Coronary artery (tissue), 2 donors: ENCODE results near the gene GNAI3.
"Not testable (repeated sequence)": the region's sequence is repeated elsewhere in the genome, so short reads cannot be mapped to it uniquely, and the experiment has no call there.

Source experiments
- DNase-seq: peaks from one replicate; pipeline ENCODE4 v3.0.0-alpha.2; 2017; ENCODE audit warnings: low spot score
- H3K27ac ChIP-seq, 2 donors: fragments of 200-600 bp; sonication (generic); one replicate each; pipeline ENCODE4 v1.5.1; 2016 to 2019
- H3K4me3 ChIP-seq: fragments of 200-600 bp; sonication (generic); 2 replicates; pipeline ENCODE4 v1.5.1; 2016; ENCODE audit warnings: mild to moderate bottlenecking, moderate library complexity
- TF ChIP-seq, protein P1 (sequence below): fragments of 200-600 bp; sonication (generic); IDR thresholded peaks from one replicate; pipeline ENCODE4 v1.5.1; 2019; ENCODE audit warnings: antibody characterized with exemption

Gene GNAI3

GRCh38 chr1:109655615-109656519, 107.5 kb downstream of the GNAI3 start, which contains the start of gene GSTM4:
TSS of gene GSTM4 (plus strand) at chr1:109656099. CDS start at chr1:109656390, 291 bp downstream.
- TF ChIP-seq, protein P1, sequence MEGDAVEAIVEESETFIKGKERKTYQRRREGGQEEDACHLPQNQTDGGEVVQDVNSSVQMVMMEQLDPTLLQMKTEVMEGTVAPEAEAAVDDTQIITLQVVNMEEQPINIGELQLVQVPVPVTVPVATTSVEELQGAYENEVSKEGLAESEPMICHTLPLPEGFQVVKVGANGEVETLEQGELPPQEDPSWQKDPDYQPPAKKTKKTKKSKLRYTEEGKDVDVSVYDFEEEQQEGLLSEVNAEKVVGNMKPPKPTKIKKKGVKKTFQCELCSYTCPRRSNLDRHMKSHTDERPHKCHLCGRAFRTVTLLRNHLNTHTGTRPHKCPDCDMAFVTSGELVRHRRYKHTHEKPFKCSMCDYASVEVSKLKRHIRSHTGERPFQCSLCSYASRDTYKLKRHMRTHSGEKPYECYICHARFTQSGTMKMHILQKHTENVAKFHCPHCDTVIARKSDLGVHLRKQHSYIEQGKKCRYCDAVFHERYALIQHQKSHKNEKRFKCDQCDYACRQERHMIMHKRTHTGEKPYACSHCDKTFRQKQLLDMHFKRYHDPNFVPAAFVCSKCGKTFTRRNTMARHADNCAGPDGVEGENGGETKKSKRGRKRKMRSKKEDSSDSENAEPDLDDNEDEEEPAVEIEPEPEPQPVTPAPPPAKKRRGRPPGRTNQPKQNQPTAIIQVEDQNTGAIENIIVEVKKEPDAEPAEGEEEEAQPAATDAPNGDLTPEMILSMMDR, result no peak
- peak; percentile 95 for DNase-seq
- H3K27ac ChIP-seq, result peak within 1 kb of the TSS; percentile 81 to 91
- H3K4me3 ChIP-seq, result peak within 1 kb of the TSS; percentile 86

DNA sequence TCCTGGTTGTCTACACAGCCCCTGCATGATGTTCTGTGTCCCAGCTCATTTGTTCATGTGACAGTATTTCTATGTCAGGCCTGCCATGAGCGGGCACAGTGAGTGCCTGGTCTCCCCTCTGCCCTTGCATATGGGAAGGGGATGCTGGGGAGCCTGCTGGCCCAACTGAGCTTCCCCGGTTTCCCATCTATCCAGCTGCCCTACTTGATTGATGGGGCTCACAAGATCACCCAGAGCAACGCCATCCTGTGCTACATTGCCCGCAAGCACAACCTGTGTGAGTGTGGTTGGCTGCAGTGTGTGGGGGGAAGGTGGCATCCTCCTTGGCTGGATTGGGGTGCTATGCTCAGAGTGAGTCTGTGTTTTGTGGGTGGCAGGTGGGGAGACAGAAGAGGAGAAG, 109.0 kb downstream of the GNAI3 start:
- H3K4me3 ChIP-seq, result no peak overlapping the region
- no peak overlapping the region for H3K27ac ChIP-seq
- DNase-seq, result no peak
- TF ChIP-seq, protein P1, result no peak

DNA sequence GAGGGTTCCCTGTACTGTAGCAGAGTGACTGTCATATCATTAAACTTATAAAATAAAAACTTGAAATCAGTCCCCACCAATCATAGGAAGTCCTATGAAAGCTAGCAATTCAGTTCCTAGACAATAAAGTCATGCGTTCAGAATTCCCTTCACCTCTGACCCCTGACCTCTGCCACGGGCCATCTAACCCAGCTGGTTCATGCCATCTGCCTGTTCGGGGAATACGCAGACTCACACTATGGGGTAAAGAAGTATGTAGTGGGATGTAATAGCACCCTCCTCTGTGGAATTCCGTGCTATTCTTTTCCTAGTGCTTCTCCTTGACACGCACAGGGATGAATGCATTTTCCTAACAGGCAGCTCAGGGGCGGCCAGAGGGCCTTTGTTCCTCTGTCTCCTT, 109.6 kb downstream of the GNAI3 start:
- TF ChIP-seq, protein P1, result no peak
- no peak overlapping the region for H3K4me3 ChIP-seq
- peak overlapping the region in 1 of 2 donors; percentile 11 for H3K27ac ChIP-seq
- no peak for DNase-seq

GRCh38 chr1:109658533-109659042, 110.2 kb downstream of the GNAI3 start:
- DNase-seq, result no peak
- Histone ChIP-seq H3K27ac (no peak overlapping the region), H3K4me3 (no peak overlapping the region)
- TF ChIP-seq, protein P1, result no peak

- Histone ChIP-seq H3K27ac (no peak overlapping the region), H3K4me3 (no peak overlapping the region)
- no peak for DNase-seq
- TF ChIP-seq, protein P1, result no peak
Observed at GRCh38 chr1:109659145-109659544, 110.7 kb downstream of the GNAI3 start.

GRCh38 chr1:109659997-109660690, 111.7 kb downstream of the GNAI3 start:
- no peak for DNase-seq
- Histone ChIP-seq H3K27ac (no peak overlapping the region), H3K4me3 (no peak overlapping the region)
- TF ChIP-seq, protein P1, result no peak

GRCh38 chr1:109660691-109661026, 112.2 kb downstream of the GNAI3 start:
- H3K27ac ChIP-seq, DNase-seq, H3K4me3 ChIP-seq: not testable (repeated sequence)
